ENCODE measurements around the gene SRP54. TPM values are rescaled to one million over a fixed set of nuclear protein-coding genes. Genes with fewer than 3 reads are reported as not detected.
A peak's percentile ranks its signal among the peaks of the same experiment; 100 is the strongest.

The SRP54 gene
- total RNA-seq, 1 experiment from 2014 or later = 57.0 TPM

DNA sequence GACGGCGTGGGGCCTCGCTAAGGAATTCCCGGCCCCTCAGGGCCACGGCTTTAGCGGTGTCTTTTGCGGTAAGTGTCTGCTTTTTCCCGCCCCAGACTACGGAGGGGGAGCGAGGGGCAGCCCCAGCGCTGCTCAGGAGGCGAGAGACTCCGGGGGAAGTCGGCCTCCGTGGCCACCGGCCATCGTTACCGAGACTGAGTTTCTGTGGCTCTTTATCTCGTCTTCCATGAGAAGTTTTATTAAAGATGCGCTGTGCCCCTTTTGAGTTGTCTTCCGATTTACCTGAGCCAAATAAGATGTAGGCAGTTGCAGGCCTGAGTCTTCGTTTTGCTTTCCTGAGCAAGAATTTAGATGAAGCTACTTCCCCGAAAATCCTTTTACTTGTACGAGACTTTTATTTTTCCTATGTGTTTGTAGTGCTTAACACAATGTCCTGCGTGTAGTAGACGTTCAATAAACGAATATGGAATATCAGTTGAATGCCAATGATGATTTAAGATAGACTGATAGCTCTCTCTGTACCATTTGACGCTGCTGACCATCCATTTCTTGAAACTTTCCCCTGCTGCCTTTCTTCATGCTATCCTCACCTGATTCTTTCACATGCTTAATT lies 462 bp downstream of the SRP54 start:
- DNase-seq (ENCODE audit: low spot score) = no peak
- H3K27me3 Mint-ChIP-seq (ENCODE audit: low read depth) = 0 out of 2 replicates have a peak, but pooled peaks cover 4% of the 10 kb centered on the region
- POLR2A ChIA-PET = interaction anchor here (0.6 to 3.9 kb wide), 8 partner anchors 13 to 843 kb away, joined by 3 to 24 read pairs (median 4); partner anchors contain the start of genes BAZ1A, BRMS1L, FAM177A1 and PSMA6
- CTCF ChIA-PET = interaction anchor here (0.6 to 1.5 kb wide), 7 partner anchors 10 to 651 kb away, joined by 3 to 5 read pairs (median 3); partner anchors contain the start of gene BAZ1A
- H3K4me1 Mint-ChIP-seq = peaks cover 4% of the 10 kb centered on the region
- ATAC-seq = peak; percentile 4
- H3K27ac Mint-ChIP-seq = no peak overlapping the region
- no peaks in the 10 kb centered on the region for H3K36me3 Mint-ChIP-seq
- no peaks in the 10 kb centered on the region for H3K9me3 Mint-ChIP-seq
- no peak for TF ChIP-seq EMX1 (CRISPR knock-in tag; IDR thresholded peaks at IDR 0.05)
- 0 out of 2 replicates have a peak, but pooled peaks have one; percentile 34 for TF ChIP-seq ATF1 (CRISPR knock-in tag; IDR thresholded peaks at IDR 0.05)
- H3K4me3 Mint-ChIP-seq = no peak overlapping the region

DNA sequence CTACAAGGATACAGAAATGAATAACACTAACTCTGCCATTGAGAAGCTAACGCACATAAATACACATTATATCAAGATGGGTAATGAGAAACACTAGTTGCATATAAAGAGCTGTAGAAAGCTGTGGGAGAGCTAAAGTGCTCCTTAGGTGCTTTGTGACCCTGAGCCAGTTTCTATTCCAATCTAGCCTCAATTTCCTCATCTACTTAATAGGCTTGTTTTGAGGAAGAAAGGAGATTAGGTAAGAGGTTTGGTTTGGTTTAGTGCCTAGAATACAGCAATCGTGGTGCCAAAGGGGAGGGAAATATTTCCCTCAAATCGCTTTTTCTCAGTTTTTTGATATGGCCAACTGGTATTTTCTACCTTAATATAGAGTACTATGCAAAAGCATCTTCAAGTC lies 994 bp downstream of the SRP54 start:
- ChIA-PET POLR2A (interaction anchor here (1.0 to 3.9 kb wide), 3 partner anchors 12 to 62 kb away, joined by 3 to 24 read pairs (median 4); partner anchors contain the start of gene FAM177A1), CTCF (interaction anchor here (0.6 to 1.5 kb wide), 3 partner anchors 158 to 652 kb away, joined by 3 to 5 read pairs (median 3); no protein-coding TSS in a partner anchor)
- no peaks in the 10 kb centered on the region for H3K36me3 Mint-ChIP-seq
- H3K27me3 Mint-ChIP-seq (ENCODE audit: low read depth) = 0 out of 2 replicates have a peak, but pooled peaks cover 4% of the 10 kb centered on the region
- no peak overlapping the region for H3K4me3 Mint-ChIP-seq
- H3K9me3 Mint-ChIP-seq = no peaks in the 10 kb centered on the region
- TF ChIP-seq GRHL2 (CRISPR knock-in tag; IDR thresholded peaks at IDR 0.05; ENCODE audit: insufficient replicate concordance, severe bottlenecking) (no peak), AR (CRISPR knock-in tag; IDR thresholded peaks at IDR 0.05) (no peak), SMAD3 (CRISPR knock-in tag; IDR thresholded peaks at IDR 0.05; ENCODE audit: borderline replicate concordance) (no peak)
- TF ChIP-seq, protein P1, sequence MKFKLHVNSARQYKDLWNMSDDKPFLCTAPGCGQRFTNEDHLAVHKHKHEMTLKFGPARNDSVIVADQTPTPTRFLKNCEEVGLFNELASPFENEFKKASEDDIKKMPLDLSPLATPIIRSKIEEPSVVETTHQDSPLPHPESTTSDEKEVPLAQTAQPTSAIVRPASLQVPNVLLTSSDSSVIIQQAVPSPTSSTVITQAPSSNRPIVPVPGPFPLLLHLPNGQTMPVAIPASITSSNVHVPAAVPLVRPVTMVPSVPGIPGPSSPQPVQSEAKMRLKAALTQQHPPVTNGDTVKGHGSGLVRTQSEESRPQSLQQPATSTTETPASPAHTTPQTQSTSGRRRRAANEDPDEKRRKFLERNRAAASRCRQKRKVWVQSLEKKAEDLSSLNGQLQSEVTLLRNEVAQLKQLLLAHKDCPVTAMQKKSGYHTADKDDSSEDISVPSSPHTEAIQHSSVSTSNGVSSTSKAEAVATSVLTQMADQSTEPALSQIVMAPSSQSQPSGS (CRISPR knock-in tag; IDR thresholded peaks at IDR 0.05; ENCODE audit: borderline replicate concordance, low read depth) = no peak
- no peak overlapping the region for H3K27ac Mint-ChIP-seq
- peaks cover 4% of the 10 kb centered on the region for H3K4me1 Mint-ChIP-seq
- ATAC-seq (no peak), DNase-seq (ENCODE audit: low spot score) (no peak)

- ATAC-seq (no peak), DNase-seq (ENCODE audit: low spot score) (no peak)
- Mint-ChIP-seq H3K4me1 (peaks cover 4% of the 10 kb centered on the region), H3K9me3 (no peaks in the 10 kb centered on the region), H3K4me3 (no peak overlapping the region), H3K27me3 (ENCODE audit: low read depth) (no peaks in the 10 kb centered on the region), H3K36me3 (no peaks in the 10 kb centered on the region), H3K27ac (no peak overlapping the region)
- ChIA-PET POLR2A (no interaction called here), CTCF (no interaction called here)
- TF ChIP-seq MXD4 (CRISPR knock-in tag; IDR thresholded peaks at IDR 0.05; ENCODE audit: borderline replicate concordance) (no peak), NFATC4 (CRISPR knock-in tag; IDR thresholded peaks at IDR 0.05) (no peak), NR3C1 (CRISPR knock-in tag; conservative IDR thresholded peaks at IDR 0.05; ENCODE audit: low read depth) (no peak), RELA (CRISPR knock-in tag; IDR thresholded peaks at IDR 0.05; ENCODE audit: borderline replicate concordance) (no peak), ESRRA (CRISPR knock-in tag; IDR thresholded peaks at IDR 0.05; ENCODE audit: borderline replicate concordance) (no peak), CREM (CRISPR knock-in tag; IDR thresholded peaks at IDR 0.05) (no peak), ELF4 (CRISPR knock-in tag; IDR thresholded peaks at IDR 0.05; ENCODE audit: low read depth) (no peak), GTF2I (CRISPR knock-in tag; conservative IDR thresholded peaks at IDR 0.05) (no peak), ZNF317 (CRISPR knock-in tag; IDR thresholded peaks at IDR 0.05; ENCODE audit: borderline replicate concordance, low read depth) (no peak), ATF6 (CRISPR knock-in tag; IDR thresholded peaks at IDR 0.05) (no peak), SMAD3 (CRISPR knock-in tag; IDR thresholded peaks at IDR 0.05; ENCODE audit: borderline replicate concordance) (no peak), GRHL2 (CRISPR knock-in tag; IDR thresholded peaks at IDR 0.05; ENCODE audit: insufficient replicate concordance, severe bottlenecking) (no peak)
- TF ChIP-seq, protein P2, sequence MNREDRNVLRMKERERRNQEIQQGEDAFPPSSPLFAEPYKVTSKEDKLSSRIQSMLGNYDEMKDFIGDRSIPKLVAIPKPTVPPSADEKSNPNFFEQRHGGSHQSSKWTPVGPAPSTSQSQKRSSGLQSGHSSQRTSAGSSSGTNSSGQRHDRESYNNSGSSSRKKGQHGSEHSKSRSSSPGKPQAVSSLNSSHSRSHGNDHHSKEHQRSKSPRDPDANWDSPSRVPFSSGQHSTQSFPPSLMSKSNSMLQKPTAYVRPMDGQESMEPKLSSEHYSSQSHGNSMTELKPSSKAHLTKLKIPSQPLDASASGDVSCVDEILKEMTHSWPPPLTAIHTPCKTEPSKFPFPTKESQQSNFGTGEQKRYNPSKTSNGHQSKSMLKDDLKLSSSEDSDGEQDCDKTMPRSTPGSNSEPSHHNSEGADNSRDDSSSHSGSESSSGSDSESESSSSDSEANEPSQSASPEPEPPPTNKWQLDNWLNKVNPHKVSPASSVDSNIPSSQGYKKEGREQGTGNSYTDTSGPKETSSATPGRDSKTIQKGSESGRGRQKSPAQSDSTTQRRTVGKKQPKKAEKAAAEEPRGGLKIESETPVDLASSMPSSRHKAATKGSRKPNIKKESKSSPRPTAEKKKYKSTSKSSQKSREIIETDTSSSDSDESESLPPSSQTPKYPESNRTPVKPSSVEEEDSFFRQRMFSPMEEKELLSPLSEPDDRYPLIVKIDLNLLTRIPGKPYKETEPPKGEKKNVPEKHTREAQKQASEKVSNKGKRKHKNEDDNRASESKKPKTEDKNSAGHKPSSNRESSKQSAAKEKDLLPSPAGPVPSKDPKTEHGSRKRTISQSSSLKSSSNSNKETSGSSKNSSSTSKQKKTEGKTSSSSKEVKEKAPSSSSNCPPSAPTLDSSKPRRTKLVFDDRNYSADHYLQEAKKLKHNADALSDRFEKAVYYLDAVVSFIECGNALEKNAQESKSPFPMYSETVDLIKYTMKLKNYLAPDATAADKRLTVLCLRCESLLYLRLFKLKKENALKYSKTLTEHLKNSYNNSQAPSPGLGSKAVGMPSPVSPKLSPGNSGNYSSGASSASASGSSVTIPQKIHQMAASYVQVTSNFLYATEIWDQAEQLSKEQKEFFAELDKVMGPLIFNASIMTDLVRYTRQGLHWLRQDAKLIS (CRISPR knock-in tag; IDR thresholded peaks at IDR 0.05; ENCODE audit: borderline replicate concordance) = no peak
- TF ChIP-seq, protein P3, sequence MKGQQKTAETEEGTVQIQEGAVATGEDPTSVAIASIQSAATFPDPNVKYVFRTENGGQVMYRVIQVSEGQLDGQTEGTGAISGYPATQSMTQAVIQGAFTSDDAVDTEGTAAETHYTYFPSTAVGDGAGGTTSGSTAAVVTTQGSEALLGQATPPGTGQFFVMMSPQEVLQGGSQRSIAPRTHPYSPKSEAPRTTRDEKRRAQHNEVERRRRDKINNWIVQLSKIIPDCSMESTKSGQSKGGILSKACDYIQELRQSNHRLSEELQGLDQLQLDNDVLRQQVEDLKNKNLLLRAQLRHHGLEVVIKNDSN (CRISPR knock-in tag; IDR thresholded peaks at IDR 0.05) = no peak
Measured at GRCh38 chr14:34985740-34986139, 2.9 kb downstream of the SRP54 start.
